Glomerular visceral epithelial cell (primary cell): ENCODE data around the gene NXPH1.

Experiments
- DNase-seq: peaks from one replicate; pipeline ENCODE4 v3.0.0-alpha.2; 2016; ENCODE audit errors: extremely low spot score

The NXPH1 gene

DNA sequence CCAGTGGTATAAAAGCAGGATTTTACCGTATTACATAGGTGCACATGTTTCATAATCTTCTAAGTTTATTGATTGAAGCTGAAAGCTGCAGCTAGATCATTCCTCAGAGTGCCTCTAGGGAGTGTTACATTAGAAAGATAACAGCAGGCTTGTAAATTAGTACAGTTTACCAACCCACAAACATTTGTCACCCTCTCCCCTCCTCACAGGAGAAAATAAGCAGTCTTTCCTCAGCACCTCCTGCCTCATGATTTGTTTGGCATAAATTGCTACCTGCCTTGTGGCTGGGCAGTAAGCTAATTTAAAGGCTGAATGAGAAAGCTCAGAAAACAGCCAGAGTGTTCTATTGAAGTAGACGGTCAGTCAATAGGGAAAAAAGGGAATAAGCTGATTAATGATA, 74.2 kb downstream of the NXPH1 start:
- DNase-seq, result no peak

DNA sequence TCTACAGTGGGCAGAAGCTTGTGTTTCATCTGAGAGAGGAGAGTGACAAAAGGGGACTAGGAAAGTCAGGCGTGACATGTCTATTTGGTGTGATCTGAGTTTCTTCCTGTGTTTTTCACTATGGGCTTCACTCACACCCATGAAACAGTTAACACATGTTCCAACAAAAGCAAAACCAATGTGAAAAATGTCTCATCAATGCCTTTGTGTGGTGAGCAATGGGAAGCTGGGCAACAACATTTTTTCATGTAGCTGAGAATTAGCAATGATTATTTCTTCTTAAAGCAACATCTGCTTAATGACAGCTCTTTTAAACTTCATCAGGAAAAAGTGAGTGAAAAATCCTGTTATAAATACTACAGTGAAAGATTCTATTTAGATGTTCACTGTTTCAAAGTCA, 76.2 kb downstream of the NXPH1 start:
- DNase-seq, result no peak

DNA sequence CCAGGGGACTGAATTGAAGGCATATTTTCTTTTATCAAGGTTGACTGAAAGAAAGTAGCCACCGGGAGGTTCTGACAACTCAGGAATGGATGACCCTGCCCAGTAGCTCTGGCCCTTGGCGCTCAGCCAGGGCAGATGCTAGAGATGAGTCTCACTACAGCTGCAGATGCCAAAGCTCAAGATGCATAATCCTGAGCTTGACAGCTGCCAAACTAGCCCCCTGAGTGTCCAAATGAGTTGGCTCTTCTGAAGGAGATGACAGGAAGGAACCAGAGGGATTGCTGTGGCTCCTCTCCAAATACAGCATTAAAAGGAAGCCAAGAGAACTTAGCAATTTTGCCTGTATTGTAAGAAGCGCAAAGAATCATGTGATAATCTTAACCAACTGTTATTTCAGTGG, 78.4 kb downstream of the NXPH1 start:
- no peak for DNase-seq

- no peak for DNase-seq
Measured at GRCh38 chr7:8514781-8515519, 81.5 kb downstream of the NXPH1 start.

DNA sequence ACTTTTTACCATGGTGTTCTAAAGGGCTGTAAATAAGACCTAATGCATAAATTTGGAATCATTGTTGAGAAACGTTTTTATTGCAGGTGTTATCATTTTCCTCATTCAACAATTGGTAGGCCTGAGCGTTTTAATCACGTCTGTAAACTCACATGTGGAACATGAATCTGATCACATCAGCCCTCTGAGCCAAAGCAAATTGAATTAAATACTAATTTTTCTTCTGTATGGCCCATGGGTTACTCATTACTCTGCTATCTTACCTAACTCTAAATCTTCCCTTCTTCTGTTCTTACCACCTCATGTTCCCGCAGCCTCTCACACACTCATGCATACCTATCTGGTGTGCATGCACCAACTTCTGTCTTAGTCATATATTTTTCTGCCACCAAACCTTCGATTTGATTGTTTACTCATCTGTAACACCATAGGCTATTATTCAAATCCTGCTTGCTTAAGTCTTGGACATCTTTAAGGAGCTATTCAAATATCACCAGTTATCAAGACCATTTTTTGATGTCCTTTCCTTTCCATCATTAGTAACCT, 82.3 kb downstream of the NXPH1 start:
- DNase-seq, result no peak

DNA sequence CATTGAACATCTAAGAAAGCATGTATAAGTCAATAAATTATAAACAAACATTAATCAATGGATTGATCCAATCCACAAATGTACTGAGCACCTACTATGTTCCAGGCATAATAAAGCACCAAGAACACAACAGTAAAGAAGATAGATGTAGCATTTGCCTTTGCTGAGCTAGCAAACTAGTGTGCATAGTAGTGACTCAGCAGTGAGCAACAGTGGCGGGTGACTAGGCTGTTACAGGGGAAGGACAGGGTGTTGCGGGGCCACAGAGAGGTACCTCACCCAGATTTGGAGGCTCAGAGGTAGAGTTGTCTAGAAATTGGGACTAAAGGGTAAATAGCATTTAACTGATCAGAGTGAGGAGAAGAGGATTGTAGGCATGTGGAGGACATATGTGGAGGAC, 83.6 kb downstream of the NXPH1 start:
- DNase-seq, result no peak

- DNase-seq, result no peak
Measured at GRCh38 chr7:8528311-8528710, 94.9 kb downstream of the NXPH1 start.

DNA sequence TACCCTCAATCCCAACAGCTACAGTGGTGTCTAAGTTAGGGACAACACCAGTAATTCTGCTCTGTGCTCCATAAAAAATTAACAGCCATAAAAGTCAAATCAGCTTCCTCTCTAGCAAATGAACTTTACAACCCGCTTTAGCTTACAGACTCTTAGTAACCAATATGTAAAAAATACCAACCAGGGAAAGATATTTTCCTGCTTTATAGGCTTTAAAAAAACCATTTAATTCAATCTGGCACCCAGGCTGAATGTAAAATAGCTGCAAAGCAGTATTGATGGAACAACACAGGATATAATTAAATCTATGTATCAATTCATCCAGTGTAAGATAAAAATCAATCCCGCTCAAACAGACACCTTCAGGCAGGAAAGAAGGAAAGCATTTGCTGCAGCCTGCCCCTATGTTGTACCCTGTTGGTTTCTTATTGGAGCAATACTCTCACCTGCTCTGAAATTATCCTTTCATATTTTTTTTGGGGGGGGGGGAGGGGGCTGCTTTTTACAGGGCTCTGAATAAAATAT, 98.6 kb downstream of the NXPH1 start:
- no peak for DNase-seq

- no peak for DNase-seq
Measured at GRCh38 chr7:8536431-8536830, 103.0 kb downstream of the NXPH1 start.

- DNase-seq, result no peak
Measured at GRCh38 chr7:8549046-8549445, 115.6 kb downstream of the NXPH1 start.

GRCh38 chr7:8560501-8560900, 127.1 kb downstream of the NXPH1 start:
- no peak for DNase-seq

DNA sequence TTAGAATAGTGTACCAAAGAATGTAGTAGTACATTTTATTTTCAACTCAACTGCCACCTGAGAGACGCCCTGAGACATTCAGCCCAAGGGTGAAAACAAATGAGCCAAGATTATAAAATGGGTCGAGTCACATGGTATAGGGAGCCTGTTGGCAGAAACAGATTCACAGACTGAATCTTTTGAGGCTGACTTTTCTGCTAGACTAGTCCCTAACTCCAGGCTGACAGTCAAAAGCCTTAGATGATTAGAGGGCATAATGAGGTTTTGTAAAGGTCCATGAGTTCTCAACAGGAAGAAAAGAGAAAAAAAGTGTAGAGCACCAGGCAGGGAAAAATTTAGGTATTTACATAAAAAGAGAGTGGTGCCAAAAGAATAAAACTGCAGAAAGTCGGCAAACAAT, 128.0 kb downstream of the NXPH1 start:
- DNase-seq, result no peak

DNA sequence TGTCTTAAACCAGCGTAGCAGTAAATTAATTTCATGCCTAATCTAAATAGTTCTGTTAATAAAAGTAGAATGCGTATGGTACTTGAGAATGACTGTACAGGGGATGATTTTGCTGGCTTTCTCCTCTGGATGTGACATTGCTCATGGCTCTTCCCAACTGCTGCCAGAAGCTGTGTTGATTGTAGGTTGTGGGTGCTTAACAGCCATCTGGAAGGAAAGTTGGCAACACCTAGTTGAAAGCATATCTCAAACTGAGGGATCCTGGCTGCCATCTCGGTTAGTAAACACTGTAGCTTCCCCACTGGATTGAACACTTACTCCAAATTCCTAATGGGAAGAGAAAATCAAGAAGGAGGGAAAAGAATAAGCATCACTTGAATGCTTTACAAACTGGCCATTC, 130.9 kb downstream of the NXPH1 start:
- DNase-seq, result no peak

DNA sequence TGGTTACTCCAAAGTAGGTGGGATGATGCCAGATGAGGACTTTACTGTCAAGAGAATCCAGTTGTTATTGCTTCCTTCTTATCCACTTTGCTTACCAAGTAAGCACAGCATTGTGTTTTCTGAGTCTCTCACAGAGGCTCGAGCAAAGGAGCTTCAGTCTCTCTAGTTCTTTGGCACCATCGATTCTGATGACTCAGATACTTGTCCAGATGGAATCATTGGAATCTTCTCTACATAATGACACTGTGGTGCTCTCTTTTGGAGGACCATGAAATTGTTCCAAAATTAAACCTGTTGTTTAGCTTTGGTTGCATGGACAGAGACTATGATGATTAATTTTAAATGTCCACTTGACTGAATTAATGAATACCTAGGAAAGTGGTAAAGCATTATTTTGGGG, 132.6 kb downstream of the NXPH1 start:
- DNase-seq, result no peak

- no peak for DNase-seq
Measured at GRCh38 chr7:8567626-8568025, 134.2 kb downstream of the NXPH1 start.

- DNase-seq, result no peak
Measured at GRCh38 chr7:8579661-8580194, 146.3 kb downstream of the NXPH1 start.

GRCh38 chr7:8581842-8582241, 148.4 kb downstream of the NXPH1 start:
- no peak for DNase-seq

- DNase-seq, result no peak
Measured at GRCh38 chr7:8582728-8583127, 149.3 kb downstream of the NXPH1 start.

GRCh38 chr7:8585591-8585990, 152.2 kb downstream of the NXPH1 start:
- no peak for DNase-seq

GRCh38 chr7:8590225-8590624, 156.8 kb downstream of the NXPH1 start:
- no peak for DNase-seq

GRCh38 chr7:8590791-8591190, 157.4 kb downstream of the NXPH1 start:
- DNase-seq, result no peak

GRCh38 chr7:8591289-8591688, 157.9 kb downstream of the NXPH1 start:
- no peak for DNase-seq

DNA sequence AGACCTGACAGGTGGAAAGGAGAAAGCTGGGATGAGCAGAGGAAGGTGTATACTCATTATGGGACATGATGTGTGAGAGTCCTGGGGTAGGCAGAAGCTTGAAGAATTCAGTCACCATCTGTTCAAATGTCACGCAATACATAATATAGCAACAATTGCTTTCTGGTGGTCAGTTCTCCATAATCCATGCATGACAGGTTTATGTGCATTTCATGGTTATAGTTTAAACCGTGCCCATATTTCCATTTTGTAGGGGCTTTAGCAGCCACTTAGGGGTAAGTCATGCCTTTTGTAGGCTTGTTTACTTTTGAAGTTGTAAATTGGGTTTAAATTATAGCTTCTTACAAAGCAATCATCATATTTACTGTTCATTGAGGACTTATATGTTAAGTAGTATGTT, 158.8 kb downstream of the NXPH1 start:
- DNase-seq, result no peak
